SK-N-MC (cell line): Measurements from ENCODE around the gene FIBCD1.

Experiments used
- EZH2 ChIP-seq: fragments of 200-600 bp; sonication (generic); IDR thresholded peaks from one replicate; pipeline ENCODE4 v1.6.1; 2017; ENCODE audit warnings: antibody characterized with exemption
- POLR2AphosphoS5 ChIP-seq: IDR thresholded peaks from 2 replicates; pipeline ENCODE4 v1.6.1; 2012; ENCODE audit warnings: mild to moderate bottlenecking, low read depth, low read length, borderline replicate concordance

DNA sequence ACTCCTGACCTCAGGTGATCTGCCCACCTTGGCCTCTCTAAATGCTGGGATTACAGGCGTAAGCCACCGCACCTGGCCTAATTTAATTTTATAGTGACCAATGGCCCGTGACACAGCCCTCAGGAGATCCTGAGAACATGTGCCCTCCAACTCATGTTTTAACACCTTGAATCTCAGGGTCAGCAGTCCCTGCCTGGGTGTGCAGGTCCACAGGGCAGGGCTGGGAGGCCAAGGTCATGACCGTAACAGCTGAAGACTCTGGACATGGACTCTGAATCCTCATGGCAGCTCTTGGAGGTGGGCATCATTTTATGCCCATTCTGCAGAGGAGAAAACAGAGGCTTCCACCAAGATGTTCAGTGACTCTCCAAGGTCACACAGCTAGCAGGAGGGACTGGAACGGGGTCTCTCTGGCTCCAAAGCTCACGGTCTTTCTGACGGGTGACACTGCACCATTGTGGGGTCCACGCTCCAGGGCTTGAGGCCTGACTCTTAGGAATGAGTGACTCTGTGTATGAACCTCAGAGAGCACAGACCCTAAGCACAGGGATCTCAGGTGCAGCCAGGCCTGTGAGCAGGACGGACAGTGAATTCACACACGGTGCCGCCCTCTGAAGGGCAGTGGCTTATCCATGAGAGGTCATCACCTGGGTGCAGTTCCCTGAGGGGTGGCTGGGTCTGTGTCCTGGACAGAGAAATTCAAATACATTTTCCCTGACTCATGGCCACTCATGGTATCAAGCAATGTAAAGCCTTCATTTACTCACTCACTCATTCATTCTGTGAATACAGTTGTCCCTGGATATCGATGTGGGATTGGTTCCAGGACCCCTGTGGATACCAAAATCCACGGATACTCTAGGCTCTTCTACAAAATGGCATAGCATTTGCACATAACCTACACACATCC lies 37.1 kb upstream of the FIBCD1 start:
- TF ChIP-seq POLR2AphosphoS5 (no peak), EZH2 (no peak)
